CD4-positive, alpha-beta memory T cell (primary cell): ENCODE measurements around the gene FAM76B. TPM values are rescaled to one million over a fixed set of nuclear protein-coding genes. Genes with fewer than 3 reads are reported as not detected.

Source experiments
- CTCF ChIA-PET: fragments of 350-600 bp; sonication (Branson Sonifier 250); formaldehyde crosslinking; loops from one replicate; lab custom pipeline; 2021; ENCODE audit warnings: inconsistent platforms; ENCODE audit not compliant: partially characterized antibody; lab: Charles Lee
- POLR2A ChIA-PET: fragments of 350-600 bp; sonication (Branson Sonifier 250); formaldehyde crosslinking; loops from one replicate; lab custom pipeline; 2021; ENCODE audit not compliant: partially characterized antibody; lab: Charles Lee
- DNase-seq, 5 donors: peaks; one replicate each; pipeline versions ENCODE4 v3.0.0 to v3.0.0-alpha.2; 2020 to 2022; ENCODE audit warnings: mixed read lengths in 1 of 5
- H3K27ac ChIP-seq: one replicate; pipeline ENCODE4 v1.7.0; 2013; ENCODE audit warnings: low read depth, low read length
- H3K27me3 ChIP-seq: 2 replicates; pipeline ENCODE4 v1.7.0; 2013; ENCODE audit warnings: mild to moderate bottlenecking, low read length, moderate library complexity; ENCODE audit not compliant: insufficient read depth
- H3K36me3 ChIP-seq: 2 replicates; pipeline ENCODE4 v1.7.0; 2013; ENCODE audit warnings: mild to moderate bottlenecking, low read length, moderate library complexity; ENCODE audit not compliant: insufficient read depth
- H3K4me1 ChIP-seq: 2 replicates; pipeline ENCODE4 v1.7.0; 2013; ENCODE audit warnings: mild to moderate bottlenecking, low read length, moderate library complexity; ENCODE audit not compliant: insufficient read depth
- H3K4me3 ChIP-seq, 2 donors: one replicate each; pipeline ENCODE4 v1.7.0; 2013; ENCODE audit warnings: low read length in 2 of 2, mild to moderate bottlenecking in 1 of 2
- H3K9me3 ChIP-seq, 2 donors: one replicate each; pipeline ENCODE4 v1.7.0; 2013; ENCODE audit warnings: low read length in 2 of 2, control low read depth in 1 of 2; ENCODE audit not compliant: control insufficient read depth in 1 of 2
- H3K27ac Mint-ChIP-seq, 7 donors: one replicate each; pipeline ENCODE4 v1.8.0; 2020 to 2021; ENCODE audit warnings: mixed read lengths in 7 of 7, mild to moderate bottlenecking in 6 of 7, inconsistent platforms in 3 of 7, moderate library complexity in 3 of 7
- H3K27me3 Mint-ChIP-seq, 2 donors: one replicate each; pipeline ENCODE4 v1.8.0; 2020 to 2021; ENCODE audit warnings: mixed read lengths in 2 of 2
- H3K36me3 Mint-ChIP-seq, 2 donors: one replicate each; pipeline ENCODE4 v1.8.0; 2020 to 2021; ENCODE audit warnings: mixed read lengths in 2 of 2, inconsistent platforms in 1 of 2, mild to moderate bottlenecking in 1 of 2
- H3K4me1 Mint-ChIP-seq, 4 donors: one replicate each; pipeline ENCODE4 v1.8.0; 2020 to 2021; ENCODE audit warnings: mixed read lengths in 4 of 4, mild to moderate bottlenecking in 1 of 4
- H3K4me3 Mint-ChIP-seq, 8 donors: one replicate each; pipeline ENCODE4 v1.8.0; 2020 to 2021; ENCODE audit warnings: mixed read lengths in 8 of 8, mild to moderate bottlenecking in 7 of 8, moderate library complexity in 6 of 8, inconsistent platforms in 3 of 8
- H3K9me3 Mint-ChIP-seq, 8 donors: one replicate each; pipeline ENCODE4 v1.8.0; 2020 to 2021; ENCODE audit warnings: mixed read lengths in 8 of 8, mild to moderate bottlenecking in 5 of 8, inconsistent platforms in 3 of 8, moderate library complexity in 1 of 8
- intact Hi-C: fragments of 100-400 bp; cut with micrococcal nuclease; formaldehyde crosslinking; loops from one replicate; pipeline ENCODE4 v1.15.1; 2023
- polyA plus RNA-seq, 2 donors: library from polyadenylated mRNA; unstranded; fragments of 300-500 nt; fragmentation: Illumina TruSeq; gene quantifications; one replicate each; pipeline ENCODE4 v1.2.3, GENCODE V29; 2021
- total RNA-seq, 2 experiments: library from RNA; stranded (reverse); gene quantifications; one replicate each; pipeline ENCODE4 v1.2.3, GENCODE V29; 2021

Gene FAM76B
- total and polyA plus RNA-seq, 4 experiments from 2014 or later: 10.3 to 60.5 (median 36.7) TPM

DNA sequence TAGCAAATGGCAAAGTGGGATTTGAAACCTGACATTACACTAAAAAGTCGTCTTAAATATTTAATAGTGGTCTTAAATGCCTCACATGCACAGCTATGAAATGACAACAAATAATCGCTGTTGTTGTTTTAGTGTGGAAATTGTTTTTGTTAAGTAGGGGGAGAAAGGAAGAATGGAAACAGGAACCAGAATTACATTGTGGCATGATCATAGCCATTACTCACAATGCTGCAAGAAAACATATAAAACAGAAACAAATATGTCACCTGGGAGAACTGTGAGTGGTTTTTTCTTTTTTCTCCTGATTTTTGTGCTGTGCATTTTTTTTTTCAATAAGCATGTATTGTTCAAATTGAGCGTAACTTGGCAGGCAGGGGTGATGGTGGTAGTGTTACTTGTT, 22.9 kb downstream of the FAM76B start:
- Histone ChIP-seq H3K36me3 (peaks cover 9% of the 10 kb centered on the region), H3K4me1 (no peaks in the 10 kb centered on the region), H3K9me3 (no peaks in the 10 kb centered on the region), H3K27me3 (no peaks in the 10 kb centered on the region), H3K4me3 (no peak overlapping the region), H3K27ac (no peak overlapping the region)
- Mint-ChIP-seq H3K4me3 (no peak overlapping the region), H3K27me3 (peaks cover 0 to under 1% of the 10 kb centered on the region in 2 donors), H3K9me3 (no peaks in the 10 kb centered on the region), H3K4me1 (no peaks in the 10 kb centered on the region), H3K36me3 (peaks cover 5 to 12% of the 10 kb centered on the region in 2 donors), H3K27ac (peak overlapping the region in 1 of 7 donors; percentile 46)
- intact Hi-C loops: loop anchor here (10.0 kb wide), 1 partner anchor 1252 kb away; the partner anchor contains the start of gene C11orf97
- DNase-seq: no peak
- ChIA-PET CTCF (interaction anchor here (1.8 to 14.9 kb wide), 3 partner anchors 61 to 699 kb away, joined by 7 to 337 read pairs (median 19); partner anchors contain the start of gene SRSF8), POLR2A (interaction anchor here (0.6 to 1.7 kb wide), 3 partner anchors 62 to 699 kb away, joined by 3 to 6 read pairs (median 3); no protein-coding TSS in a partner anchor)

DNA sequence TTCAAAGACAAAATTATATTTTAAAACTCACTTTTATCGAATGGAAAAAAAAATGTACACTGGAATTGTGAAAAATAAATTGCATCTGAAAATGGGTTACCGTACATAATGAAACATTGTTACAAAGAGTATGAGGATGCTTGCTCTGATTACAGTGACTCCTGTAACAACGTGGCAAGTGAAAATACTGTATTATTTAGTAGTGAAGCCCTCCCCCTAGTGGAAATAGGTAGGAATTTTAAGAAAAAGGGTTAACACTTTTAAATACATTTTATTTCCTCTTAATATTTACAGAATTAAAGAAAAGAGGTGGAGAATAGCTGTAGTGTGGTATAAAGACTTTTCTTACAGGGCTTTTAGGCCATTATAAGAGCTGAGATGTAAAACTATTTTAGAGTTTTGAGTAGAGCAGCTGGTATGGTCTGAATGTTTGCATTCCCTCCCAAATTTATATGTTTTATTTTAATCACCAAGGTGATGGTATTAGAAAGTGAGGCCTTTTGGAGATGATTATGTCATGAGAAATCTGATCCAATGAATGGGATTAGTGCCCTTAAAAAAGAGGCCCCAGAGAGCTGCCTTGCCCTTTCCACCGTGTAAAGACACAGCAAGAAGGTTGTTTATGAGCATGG, 25.2 kb downstream of the FAM76B start:
- intact Hi-C loops: loop anchor here (1.0 to 10.0 kb wide), 5 partner anchors 59 to 1250 kb away; partner anchors contain the start of genes C11orf97 and SESN3
- no peak overlapping the region for H3K27ac ChIP-seq
- Mint-ChIP-seq H3K4me3 (no peak overlapping the region), H3K27ac (no peak overlapping the region), H3K36me3 (peaks cover 0 to 5% of the 10 kb centered on the region in 2 donors), H3K9me3 (no peaks in the 10 kb centered on the region), H3K4me1 (no peaks in the 10 kb centered on the region), H3K27me3 (peaks cover 0 to 2% of the 10 kb centered on the region in 2 donors)
- no peaks in the 10 kb centered on the region for H3K9me3 ChIP-seq
- ChIA-PET CTCF (interaction anchor here (0.8 to 14.9 kb wide), 15 partner anchors 25 to 700 kb away, joined by 3 to 337 read pairs (median 4); partner anchors contain the start of genes FAM76B, SESN3 and SRSF8), POLR2A (interaction anchor here (1.0 to 4.5 kb wide), 3 partner anchors 533 to 697 kb away, joined by 3 to 41 read pairs (median 5); partner anchors contain the start of gene SESN3)
- DNase-seq: peak in 4 of 5 donors; percentile 65 to 69 (median 67)
- no peaks in the 10 kb centered on the region for H3K4me1 ChIP-seq
- H3K27me3 ChIP-seq: no peaks in the 10 kb centered on the region
- H3K36me3 ChIP-seq: peaks cover 5% of the 10 kb centered on the region
- no peak overlapping the region for H3K4me3 ChIP-seq

DNA sequence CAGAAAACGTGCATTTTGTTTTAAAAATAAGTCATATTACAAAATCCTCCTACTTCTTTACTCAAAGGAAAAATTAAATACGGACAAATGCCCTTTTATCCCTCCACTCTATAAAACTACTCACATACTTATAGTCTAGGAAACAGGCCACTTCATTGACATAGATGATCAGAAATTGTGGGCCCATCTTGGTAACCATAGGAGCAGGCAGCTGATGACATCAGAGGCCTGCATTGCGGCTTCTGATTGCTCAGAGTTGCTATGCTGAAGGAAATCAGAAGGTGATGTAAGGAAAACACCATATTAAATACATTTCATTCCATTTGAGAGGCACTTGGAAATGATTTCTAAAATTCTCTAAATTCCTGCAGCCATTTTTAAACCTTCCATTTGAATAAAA, 27.0 kb downstream of the FAM76B start:
- POLR2A ChIA-PET: interaction anchor here (1.3 to 4.5 kb wide), 2 partner anchors 609 to 695 kb away, joined by 3 to 41 read pairs; no protein-coding TSS in a partner anchor
- no peaks in the 10 kb centered on the region for H3K9me3 Mint-ChIP-seq

DNA sequence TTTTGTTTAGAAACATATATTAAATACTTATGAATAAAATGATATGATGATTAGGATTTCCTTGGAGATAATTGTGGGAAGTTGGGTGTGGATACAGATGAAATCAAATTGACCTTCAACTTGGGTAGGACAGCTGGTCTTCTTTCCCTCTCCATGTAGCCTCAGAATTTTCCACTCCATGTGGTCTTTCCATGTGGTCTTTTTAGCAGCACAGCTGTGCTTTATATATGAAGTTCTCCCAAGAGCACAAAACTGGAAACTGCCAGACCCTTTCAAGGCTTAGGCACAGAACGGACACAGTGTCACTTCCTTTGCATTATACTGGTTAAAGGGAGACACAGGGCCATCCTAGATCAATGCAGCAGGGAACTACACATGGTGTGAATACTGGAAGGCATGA, 28.6 kb downstream of the FAM76B start:
- Mint-ChIP-seq H3K4me3 (no peak overlapping the region), H3K27me3 (peaks cover 0 to 4% of the 10 kb centered on the region in 2 donors), H3K9me3 (no peaks in the 10 kb centered on the region), H3K4me1 (no peaks in the 10 kb centered on the region), H3K27ac (no peak overlapping the region), H3K36me3 (no peaks in the 10 kb centered on the region)
- Histone ChIP-seq H3K4me1 (no peaks in the 10 kb centered on the region), H3K36me3 (no peaks in the 10 kb centered on the region), H3K4me3 (no peak overlapping the region), H3K27ac (no peak overlapping the region), H3K9me3 (no peaks in the 10 kb centered on the region), H3K27me3 (no peaks in the 10 kb centered on the region)
- no peak for DNase-seq
- intact Hi-C loops: loop anchor here (10.0 kb wide), 1 partner anchor 1246 kb away; the partner anchor contains the start of gene C11orf97
- CTCF ChIA-PET: interaction anchor here (5.6 to 14.9 kb wide), 2 partner anchors 55 to 607 kb away, joined by 33 to 337 read pairs; no protein-coding TSS in a partner anchor
- POLR2A ChIA-PET: interaction anchor here (4.5 kb wide), 1 partner anchor 607 kb away, joined by 41 read pairs; no protein-coding TSS in a partner anchor

More for the DNA sequence above, 27.0 kb downstream of the FAM76B start:
- intact Hi-C loops: loop anchor here (10.0 kb wide), 1 partner anchor 1248 kb away; the partner anchor contains the start of gene C11orf97
- CTCF ChIA-PET: interaction anchor here (0.7 to 14.9 kb wide), 9 partner anchors 15 to 692 kb away, joined by 3 to 337 read pairs (median 3); partner anchors contain the start of gene SESN3
- Mint-ChIP-seq H3K27me3 (peaks cover 0 to 4% of the 10 kb centered on the region in 2 donors), H3K36me3 (no peaks in the 10 kb centered on the region), H3K4me1 (no peaks in the 10 kb centered on the region), H3K4me3 (no peak overlapping the region), H3K27ac (peak overlapping the region in 1 of 7 donors; percentile 30)
- Histone ChIP-seq H3K36me3 (no peaks in the 10 kb centered on the region), H3K9me3 (no peaks in the 10 kb centered on the region), H3K4me3 (no peak overlapping the region), H3K27me3 (no peaks in the 10 kb centered on the region), H3K4me1 (no peaks in the 10 kb centered on the region), H3K27ac (no peak overlapping the region)
- no peak for DNase-seq

DNA sequence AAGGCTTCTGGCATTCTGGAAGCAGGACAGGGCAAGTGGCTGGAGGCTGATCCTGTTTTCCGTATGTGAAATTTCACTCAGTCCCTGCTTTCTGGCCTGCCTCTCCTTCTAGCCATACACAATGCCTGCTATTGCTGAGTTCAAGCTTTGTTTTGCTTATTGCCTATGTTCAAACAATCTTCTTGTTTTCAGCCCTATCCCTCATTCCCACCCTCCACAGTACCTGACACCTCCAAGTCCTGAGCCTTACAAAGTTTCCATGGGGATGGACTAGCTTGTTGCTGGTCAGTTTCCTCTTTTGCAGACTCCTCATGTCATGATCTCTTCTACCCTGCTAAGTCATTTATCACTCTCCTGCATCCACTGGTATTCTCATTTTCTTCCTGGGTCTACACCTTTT, 38.1 kb downstream of the FAM76B start:
- CTCF ChIA-PET: interaction anchor here (1.3 kb wide), 1 partner anchor 599 kb away, joined by 4 read pairs; no protein-coding TSS in a partner anchor

DNA sequence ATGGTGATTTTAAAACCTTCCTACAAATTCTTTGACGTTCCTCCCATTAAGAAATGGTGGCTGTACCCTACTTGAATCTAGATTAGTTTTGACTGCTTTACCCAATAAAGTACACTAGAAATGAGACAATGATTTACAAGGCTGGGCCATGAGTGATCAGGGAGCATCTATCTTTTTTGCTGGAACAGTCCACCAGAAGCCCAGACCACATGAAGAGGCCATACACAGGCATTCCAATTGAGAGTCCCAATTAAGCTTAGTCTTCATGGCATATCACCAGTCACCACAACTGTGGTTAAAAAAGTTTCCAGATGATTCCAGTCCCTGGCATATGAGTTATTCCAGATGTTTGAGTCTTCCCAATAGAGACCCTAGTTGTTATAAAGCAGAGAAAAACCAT, 39.5 kb downstream of the FAM76B start:
- CTCF ChIA-PET: no interaction called here
- DNase-seq: no peak
- POLR2A ChIA-PET: no interaction called here
- H3K4me1 ChIP-seq: no peaks in the 10 kb centered on the region
- Mint-ChIP-seq H3K9me3 (peaks cover 0 to 1% (median 0%) of the 10 kb centered on the region in 8 donors), H3K4me1 (no peaks in the 10 kb centered on the region), H3K36me3 (no peaks in the 10 kb centered on the region), H3K27me3 (peaks cover 5 to 10% of the 10 kb centered on the region in 2 donors), H3K4me3 (no peak overlapping the region), H3K27ac (no peak overlapping the region)
- no peaks in the 10 kb centered on the region for H3K9me3 ChIP-seq
- H3K27ac ChIP-seq: no peak overlapping the region
- intact Hi-C loops: no loop called here
- no peaks in the 10 kb centered on the region for H3K27me3 ChIP-seq
- no peaks in the 10 kb centered on the region for H3K36me3 ChIP-seq
- no peak overlapping the region for H3K4me3 ChIP-seq

More for the DNA sequence above, 38.1 kb downstream of the FAM76B start:
- no peak for DNase-seq
- Mint-ChIP-seq H3K4me1 (no peaks in the 10 kb centered on the region), H3K9me3 (peaks cover 0 to 1% (median 0%) of the 10 kb centered on the region in 8 donors), H3K4me3 (no peak overlapping the region), H3K27ac (no peak overlapping the region), H3K27me3 (peaks cover 5 to 11% of the 10 kb centered on the region in 2 donors), H3K36me3 (no peaks in the 10 kb centered on the region)
- POLR2A ChIA-PET: no interaction called here
- no peak overlapping the region for H3K4me3 ChIP-seq
- no peaks in the 10 kb centered on the region for H3K4me1 ChIP-seq
- no peaks in the 10 kb centered on the region for H3K27me3 ChIP-seq
- H3K9me3 ChIP-seq: no peaks in the 10 kb centered on the region
- intact Hi-C loops: no loop called here
- H3K27ac ChIP-seq: no peak overlapping the region
- no peaks in the 10 kb centered on the region for H3K36me3 ChIP-seq
